Right lobe of liver (tissue), 6 donors: ENCODE measurements around the gene SREBF2. TPM values are rescaled to one million over a fixed set of nuclear protein-coding genes. Genes with fewer than 3 reads are reported as not detected.

Experiments used
- ATAC-seq, 4 donors: fragments of 200-7000 bp; cut with Tn5 transposase; one replicate each; pipeline ENCODE4 v1.9.1; 2020; ENCODE audit warnings: mild to moderate bottlenecking in 4 of 4, moderate library complexity in 4 of 4
- DNase-seq, 3 donors: peaks; one replicate each; pipeline ENCODE4 v3.0.0-alpha.2; 2020
- H3K27ac ChIP-seq, 3 donors: fragments of 200-600 bp; one replicate each; pipeline ENCODE4 v1.8.0; 2022
- H3K27me3 ChIP-seq, 2 donors: fragments of 200-600 bp; one replicate each; pipeline ENCODE4 v1.8.0; 2022
- H3K36me3 ChIP-seq, 4 donors: fragments of 200-600 bp; sonication (generic) in 1 of 4; one replicate each; pipeline versions ENCODE4 v1.5.1 to v1.8.0; 2017 to 2022; ENCODE audit warnings: control low read depth in 1 of 4
- H3K4me1 ChIP-seq, 4 donors: fragments of 200-600 bp; sonication (generic) in 1 of 4; one replicate each; pipeline versions ENCODE4 v1.5.1 to v1.8.0; 2017 to 2022; ENCODE audit warnings: control low read depth in 1 of 4
- H3K4me3 ChIP-seq, 3 donors: fragments of 200-600 bp; one replicate each; pipeline ENCODE4 v1.8.0; 2022
- H3K9me3 ChIP-seq, 4 donors: fragments of 200-600 bp; sonication (generic) in 1 of 4; one replicate each; pipeline versions ENCODE4 v1.5.1 to v1.8.0; 2017 to 2022; ENCODE audit warnings: control low read depth in 1 of 4
- CTCF ChIP-seq, 4 donors: fragments of 200-600 bp in 3 of 4; fragments of 450-650 bp in 1 of 4; IDR thresholded peaks; one replicate each; pipeline versions ENCODE4 v1.5.1 to v1.8.0; 2016 to 2022; ENCODE audit warnings: antibody characterized with exemption in 4 of 4, mild to moderate bottlenecking in 2 of 4
- POLR2A ChIP-seq: fragments of 450-650 bp; IDR thresholded peaks from one replicate; pipeline ENCODE4 v1.6.1; 2017; ENCODE audit warnings: antibody characterized with exemption, mild to moderate bottlenecking
- WGBS: methylation state at CpG from one replicate; pipeline ENCODE4 v1.1.6; 2018; ENCODE audit warnings: low coverage, low lambda C conversion rate; ENCODE audit not compliant: insufficient coverage; ENCODE audit errors: missing lambda C conversion rate; 5-methylcytosine and 5-hydroxymethylcytosine counted together
- intact Hi-C, 2 donors: fragments of 100-400 bp; cut with DNase I; formaldehyde crosslinking; loops; one replicate each; pipeline versions ENCODE4 v1.11.2 to v1.14.1; 2022
- total RNA-seq, 6 experiments: library from RNA; depleted of rRNA in 2 of 6; stranded (reverse); fragments of >200 nt in 2 of 6; fragmentation: NEBNext Ultra II Directional in 3 of 6; extraction: Animal tissue kit (Norgen Biotek cat#: 25700) in 3 of 6; gene quantifications; one replicate each; pipeline versions ENCODE4 v1.1.0 to v1.2.4, GENCODE V29; 2016 to 2023
- donor health status: DM: no; HTN: yes; CAD: no.
- donor health status: DM: no; HTN: no; CAD: no.
- donor health status: DM: no; HTN: no; CAD: no.
- donor health status: DM: no; HTN: yes; CAD: no.
- donor health status: DM: no; HTN: yes; CAD: no.

Gene SREBF2
- total RNA-seq, 6 experiments from 2014 or later: 26.7 to 63.4 (median 37.2) TPM

DNA sequence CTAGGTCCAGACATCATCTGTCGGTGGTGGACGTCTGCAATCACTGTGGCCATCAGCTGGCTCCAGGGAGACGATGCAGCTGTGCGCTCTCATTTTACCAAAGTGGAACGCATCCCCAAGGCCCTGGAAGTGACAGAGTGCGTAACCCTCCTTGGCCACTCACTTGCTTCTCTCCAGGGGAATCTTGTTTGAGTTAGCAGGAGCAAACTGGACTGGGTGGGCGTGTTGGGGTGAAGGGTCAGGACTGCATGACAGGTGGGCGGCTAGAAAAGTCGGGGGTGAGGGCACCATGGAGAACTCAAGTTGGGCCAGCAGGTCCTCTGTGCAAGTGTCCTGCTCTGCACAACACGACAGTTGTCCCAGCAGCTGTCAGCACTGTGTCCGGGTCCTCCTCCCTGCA lies 65.7 kb downstream of the SREBF2 start:
- WGBS: no CpG with 5 or more reads among the region's 11 CpGs
- Histone ChIP-seq H3K4me1 (peaks cover 0 to 33% (median 7%) of the 10 kb centered on the region in 4 donors), H3K27ac (no peak overlapping the region), H3K27me3 (no peaks in the 10 kb centered on the region), H3K4me3 (no peak overlapping the region), H3K9me3 (no peaks in the 10 kb centered on the region), H3K36me3 (peaks cover 0 to 72% (median 22%) of the 10 kb centered on the region in 4 donors)
- intact Hi-C loops: no loop called here
- no peak for TF ChIP-seq CTCF (IDR thresholded peaks at IDR 0.05)
- TF ChIP-seq POLR2A: no peak
- ATAC-seq: no peak
- no peak for DNase-seq

DNA sequence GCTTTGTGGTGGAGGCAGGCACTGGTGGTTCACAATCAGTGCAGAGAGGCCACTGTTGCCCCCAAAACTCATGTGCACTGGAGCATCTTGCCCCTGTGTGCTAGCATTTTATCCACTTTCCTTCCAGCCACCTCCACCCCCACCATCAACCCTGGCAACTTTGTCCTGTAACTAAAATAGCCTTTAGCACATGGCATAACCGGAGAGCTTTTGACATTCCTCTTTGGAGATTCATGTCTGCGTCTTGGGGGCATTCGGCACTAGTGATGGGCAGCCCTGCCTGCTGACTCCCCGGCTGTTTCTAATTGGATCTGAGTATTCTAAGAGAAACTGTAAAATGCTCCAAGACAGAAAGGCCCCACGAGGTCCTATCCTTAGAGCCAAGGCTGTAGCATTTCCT lies 66.2 kb downstream of the SREBF2 start:
- 89% methylated on average over 5 of the region's 5 CpGs for WGBS
- Histone ChIP-seq H3K36me3 (peaks cover 0 to 72% (median 22%) of the 10 kb centered on the region in 4 donors), H3K4me1 (peaks cover 0 to 37% (median 7%) of the 10 kb centered on the region in 4 donors), H3K4me3 (no peak overlapping the region), H3K27me3 (no peaks in the 10 kb centered on the region), H3K9me3 (no peaks in the 10 kb centered on the region), H3K27ac (no peak overlapping the region)
- no peak for TF ChIP-seq CTCF (IDR thresholded peaks at IDR 0.05)
- no peak for TF ChIP-seq POLR2A
- no peak for ATAC-seq
- DNase-seq: no peak
- intact Hi-C loops: no loop called here

- 71% methylated on average over 1 of the region's 13 CpGs for WGBS
These were observed 67.2 kb downstream of the SREBF2 start for GRCh38 chr22:41899992-41900651.

GRCh38 chr22:41900652-41901312 lies 67.9 kb downstream of the SREBF2 start:
- no peak overlapping the region for H3K27ac ChIP-seq
- no peak overlapping the region for H3K4me3 ChIP-seq
- intact Hi-C loops: no loop called here
- H3K27me3 ChIP-seq: no peaks in the 10 kb centered on the region
- 100% methylated on average over 3 of the region's 8 CpGs for WGBS
- H3K9me3 ChIP-seq: no peaks in the 10 kb centered on the region
- no peak for TF ChIP-seq POLR2A
- TF ChIP-seq CTCF (IDR thresholded peaks at IDR 0.05): no peak
- ATAC-seq: no peak
- peaks cover 0 to 26% (median 7%) of the 10 kb centered on the region in 4 donors for H3K4me1 ChIP-seq
- no peak for DNase-seq
- H3K36me3 ChIP-seq: peaks cover 0 to 83% (median 26%) of the 10 kb centered on the region in 4 donors

More at GRCh38 chr22:41899992-41900651, 67.2 kb downstream of the SREBF2 start:
- Histone ChIP-seq H3K9me3 (no peaks in the 10 kb centered on the region), H3K4me3 (no peak overlapping the region), H3K4me1 (peaks cover 0 to 31% (median 7%) of the 10 kb centered on the region in 4 donors), H3K27ac (no peak overlapping the region), H3K36me3 (peaks cover 0 to 77% (median 26%) of the 10 kb centered on the region in 4 donors), H3K27me3 (no peaks in the 10 kb centered on the region)
- DNase-seq (no peak), ATAC-seq (no peak)
- intact Hi-C loops: no loop called here
- TF ChIP-seq CTCF (IDR thresholded peaks at IDR 0.05): no peak
- TF ChIP-seq POLR2A: no peak
